AG04449 (cell line): ENCODE data around the gene ZNF536.

Experiments
- CTCF ChIA-PET: fragments of 350-600 bp; formaldehyde crosslinking; extraction: SDS; loops from one replicate; lab custom pipeline; 2021; ENCODE audit warnings: antibody characterized with exemption; lab: Yijun Ruan, JAX
- POLR2A ChIA-PET: fragments of 400-600, 350-600 bp; formaldehyde crosslinking; extraction: SDS; loops from one replicate; lab custom pipeline; 2020; ENCODE audit warnings: antibody characterized with exemption, inconsistent platforms; lab: Yijun Ruan, JAX
- DNase-seq: peaks from one replicate; pipeline ENCODE4 v3.0.0-alpha.2; 2010; ENCODE audit warnings: low read depth, low spot score
- H3K4me3 ChIP-seq: 2 replicates; pipeline ENCODE4 v1.5.1; 2011; ENCODE audit warnings: low read depth, mild to moderate bottlenecking, control low read depth, low read length
- TF ChIP-seq, protein P1 (sequence below): IDR thresholded peaks from one replicate; pipeline ENCODE4 v1.5.1; 2011; ENCODE audit warnings: mild to moderate bottlenecking, moderate library complexity, low read length, control low read depth, inconsistent platforms; ENCODE audit not compliant: insufficient read depth; ENCODE audit errors: missing control alignments

ZNF536 gene

DNA sequence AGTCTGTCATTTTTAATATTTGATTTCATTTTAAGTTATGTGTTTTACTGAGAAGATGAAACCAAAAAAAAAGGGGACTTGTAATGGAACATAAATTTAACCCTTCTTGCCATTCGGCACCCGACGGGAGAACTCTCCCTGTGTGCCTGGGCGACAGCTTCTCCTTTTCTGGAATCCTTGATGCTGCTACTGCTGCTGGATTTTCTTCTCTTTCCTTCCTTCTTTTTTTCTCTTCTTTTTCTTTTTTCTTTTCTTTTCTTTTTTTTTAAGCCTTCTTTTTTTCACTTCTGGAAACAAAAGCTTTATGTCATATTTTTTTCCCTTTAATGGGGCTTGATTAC is 11.1 kb upstream of the ZNF536 start:
- no peak overlapping the region for H3K4me3 ChIP-seq
- POLR2A ChIA-PET: no interaction called here
- no peak for DNase-seq
- CTCF ChIA-PET: no interaction called here
- TF ChIP-seq, protein P1, sequence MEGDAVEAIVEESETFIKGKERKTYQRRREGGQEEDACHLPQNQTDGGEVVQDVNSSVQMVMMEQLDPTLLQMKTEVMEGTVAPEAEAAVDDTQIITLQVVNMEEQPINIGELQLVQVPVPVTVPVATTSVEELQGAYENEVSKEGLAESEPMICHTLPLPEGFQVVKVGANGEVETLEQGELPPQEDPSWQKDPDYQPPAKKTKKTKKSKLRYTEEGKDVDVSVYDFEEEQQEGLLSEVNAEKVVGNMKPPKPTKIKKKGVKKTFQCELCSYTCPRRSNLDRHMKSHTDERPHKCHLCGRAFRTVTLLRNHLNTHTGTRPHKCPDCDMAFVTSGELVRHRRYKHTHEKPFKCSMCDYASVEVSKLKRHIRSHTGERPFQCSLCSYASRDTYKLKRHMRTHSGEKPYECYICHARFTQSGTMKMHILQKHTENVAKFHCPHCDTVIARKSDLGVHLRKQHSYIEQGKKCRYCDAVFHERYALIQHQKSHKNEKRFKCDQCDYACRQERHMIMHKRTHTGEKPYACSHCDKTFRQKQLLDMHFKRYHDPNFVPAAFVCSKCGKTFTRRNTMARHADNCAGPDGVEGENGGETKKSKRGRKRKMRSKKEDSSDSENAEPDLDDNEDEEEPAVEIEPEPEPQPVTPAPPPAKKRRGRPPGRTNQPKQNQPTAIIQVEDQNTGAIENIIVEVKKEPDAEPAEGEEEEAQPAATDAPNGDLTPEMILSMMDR: no peak

DNA sequence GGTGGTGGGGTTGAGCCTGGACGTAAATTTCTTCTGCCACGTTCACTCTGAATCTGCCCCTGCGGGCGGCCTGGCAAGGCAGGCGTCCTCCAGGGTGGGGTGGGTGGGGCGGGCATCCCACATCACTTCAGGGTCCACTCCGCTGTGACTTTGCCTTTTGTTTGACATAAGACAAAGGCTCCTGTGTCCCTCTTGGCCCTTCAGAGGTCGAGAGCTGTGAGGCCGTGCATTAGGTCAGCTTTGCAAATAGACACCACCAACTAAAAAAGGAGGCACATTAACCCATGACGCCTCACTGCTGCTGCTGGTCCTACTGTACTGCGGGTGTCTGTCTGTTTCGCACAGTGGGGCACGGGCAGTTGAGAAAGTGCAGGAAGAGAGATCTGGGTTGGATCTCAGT is 10.5 kb upstream of the ZNF536 start:
- POLR2A ChIA-PET: no interaction called here
- CTCF ChIA-PET: no interaction called here
- TF ChIP-seq, protein P1: no peak

DNA sequence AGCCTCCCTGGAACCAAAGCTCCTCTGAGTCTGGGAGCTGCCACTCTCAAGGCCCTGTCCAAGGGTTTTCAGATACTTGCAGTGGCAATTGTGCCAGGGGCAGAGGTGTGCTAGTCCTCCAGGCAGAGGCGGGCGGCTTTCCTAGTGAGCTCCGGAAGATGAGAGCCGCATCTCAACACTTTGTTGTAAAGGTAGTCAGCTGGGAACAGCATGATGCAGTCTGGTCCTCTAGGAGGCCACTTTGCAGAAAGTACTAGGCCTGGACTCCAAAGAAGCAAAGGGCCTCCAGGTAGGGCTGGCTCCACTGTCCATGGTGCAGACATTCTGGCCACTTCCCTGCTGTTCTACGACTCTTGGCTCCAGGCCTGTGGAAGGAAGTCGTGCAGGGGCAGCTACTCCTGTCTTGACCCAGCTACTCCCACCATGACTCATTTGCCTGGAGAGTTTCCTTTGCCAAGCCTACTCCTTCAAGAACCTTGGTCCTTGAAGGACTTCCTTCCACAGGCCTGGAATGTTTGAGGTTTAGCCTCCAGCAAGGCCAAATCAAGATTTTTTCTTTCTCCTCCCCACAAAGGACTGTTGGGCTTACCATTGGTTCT is 9.9 kb upstream of the ZNF536 start:
- TF ChIP-seq, protein P1: no peak
- CTCF ChIA-PET: no interaction called here
- POLR2A ChIA-PET: no interaction called here
- no peak overlapping the region for H3K4me3 ChIP-seq
- DNase-seq: no peak

More for the DNA sequence above, 10.5 kb upstream of the ZNF536 start:
- DNase-seq: no peak
- H3K4me3 ChIP-seq: no peak overlapping the region

DNA sequence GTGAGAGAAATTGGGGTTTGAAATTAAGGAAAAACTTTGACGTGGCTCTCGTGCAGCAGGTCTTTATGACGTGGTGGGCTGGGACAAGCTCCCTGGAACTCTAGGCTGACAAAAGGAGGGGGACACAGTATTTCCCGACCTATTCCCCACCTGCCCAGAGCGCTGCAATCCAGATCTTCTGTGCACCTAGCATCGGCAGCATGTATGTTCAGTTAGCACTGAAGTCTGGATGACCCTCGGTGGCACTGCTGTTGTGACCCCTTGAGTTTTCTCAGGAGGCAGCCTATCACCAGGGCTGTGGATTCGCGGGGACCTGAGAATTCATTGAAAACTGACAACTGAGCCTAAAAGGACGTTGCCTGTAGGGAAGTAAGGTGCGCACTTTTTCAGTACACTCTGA is 9.1 kb upstream of the ZNF536 start:
- H3K4me3 ChIP-seq: no peak overlapping the region
- ChIA-PET CTCF (no interaction called here), POLR2A (no interaction called here)
- TF ChIP-seq, protein P1: no peak
- no peak for DNase-seq

DNA sequence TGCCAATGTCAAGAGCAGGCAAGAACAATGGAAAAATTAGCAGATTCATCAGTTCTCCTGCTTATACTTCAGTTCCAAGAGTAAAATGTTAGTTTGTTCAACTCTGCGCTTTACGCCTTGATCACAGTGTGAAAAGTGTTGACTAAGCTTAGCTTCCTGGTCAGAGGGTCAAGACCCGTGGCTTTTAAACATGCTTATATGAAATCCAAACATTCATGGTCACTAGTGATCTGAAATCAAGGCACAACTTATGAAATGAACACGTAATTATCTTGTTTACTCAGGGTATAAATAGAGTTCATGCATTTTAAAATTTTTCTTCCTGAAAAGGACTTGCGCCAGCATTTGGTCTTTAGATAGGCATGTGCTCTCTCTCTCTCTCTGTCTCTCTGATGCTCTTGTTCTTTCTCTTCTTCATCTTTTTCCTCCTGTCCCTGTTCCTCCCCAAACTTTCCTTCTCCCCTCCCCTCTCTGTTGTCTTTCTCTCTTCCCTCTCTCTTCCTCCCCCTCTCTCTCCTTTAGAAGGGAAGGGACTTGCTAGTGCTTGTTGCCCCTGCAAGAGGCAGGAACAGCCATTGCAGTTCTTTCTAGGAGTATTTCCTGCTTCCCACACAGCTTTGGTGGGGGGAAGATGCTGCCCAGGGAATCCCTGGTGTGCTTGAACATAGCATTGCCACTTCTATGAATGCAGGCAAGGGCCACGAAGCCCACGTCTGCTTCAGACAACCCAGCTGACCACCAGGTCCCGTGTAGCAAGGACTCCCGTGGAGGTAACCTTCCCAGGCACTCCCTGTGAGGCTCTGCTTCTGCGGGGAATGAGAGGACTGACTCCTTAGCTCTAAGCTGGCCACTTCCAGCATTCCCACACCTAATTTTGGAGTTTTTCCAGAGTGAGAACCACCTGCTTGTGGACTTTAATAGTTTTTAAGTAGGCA is 7.1 kb upstream of the ZNF536 start:
- CTCF ChIA-PET: no interaction called here
- POLR2A ChIA-PET: no interaction called here

DNA sequence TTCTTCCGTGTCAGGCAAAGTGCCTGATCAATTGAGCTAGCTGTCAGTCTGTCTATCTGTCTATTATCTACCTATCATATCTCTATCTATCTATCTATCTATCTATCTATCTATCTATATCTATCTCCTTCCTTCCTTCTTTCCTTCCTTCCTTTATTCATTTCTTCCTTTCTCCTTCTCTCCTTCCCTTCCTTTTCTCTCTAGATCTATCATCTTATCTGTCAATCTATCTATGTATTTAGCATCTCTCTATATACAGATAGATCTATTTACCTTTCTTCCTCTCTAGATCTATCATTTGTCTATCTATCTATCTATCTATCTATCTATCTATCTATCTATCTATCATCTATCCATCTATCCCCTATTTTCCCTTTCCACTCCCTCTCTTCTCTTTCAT is 5.9 kb upstream of the ZNF536 start:
- TF ChIP-seq, protein P1: no peak
- DNase-seq: no peak
- CTCF ChIA-PET: no interaction called here
- no peak overlapping the region for H3K4me3 ChIP-seq
- POLR2A ChIA-PET: no interaction called here

More for the DNA sequence above, 7.1 kb upstream of the ZNF536 start:
- TF ChIP-seq, protein P1: no peak
- no peak for DNase-seq
- H3K4me3 ChIP-seq: no peak overlapping the region
